GM21515 (cell line): ENCODE measurements around the gene MRE11.
"Not testable (repeated sequence)": the region's sequence is repeated elsewhere in the genome, so short reads cannot be mapped to it uniquely, and the experiment has no call there.

Experiments used
- ATAC-seq: cut with Tn5 transposase; IDR thresholded peaks from one replicate; pipeline ENCODE4 v1.9.1; 2021; ENCODE audit not compliant: unreplicated experiment

Gene MRE11

GRCh38 chr11:94507485-94507884 lies 13.8 kb upstream of the MRE11 start:
- ATAC-seq, result no peak

- not testable (repeated sequence) for ATAC-seq
Observed at GRCh38 chr11:94506513-94506912, 12.9 kb upstream of the MRE11 start.

GRCh38 chr11:94504689-94505293 lies 11.1 kb upstream of the MRE11 start:
- no peak for ATAC-seq

GRCh38 chr11:94501522-94501921 lies 7.9 kb upstream of the MRE11 start:
- ATAC-seq, result no peak

GRCh38 chr11:94500181-94500580 lies 6.5 kb upstream of the MRE11 start:
- no peak for ATAC-seq

- peak; percentile 59 for ATAC-seq
Observed at GRCh38 chr11:94494126-94494680, 559 bp upstream of the MRE11 start.

- no peak for ATAC-seq
Observed at GRCh38 chr11:94486068-94486467, 7.6 kb downstream of the MRE11 start.

- ATAC-seq, result no peak
Observed at GRCh38 chr11:94481342-94481741, 12.3 kb downstream of the MRE11 start.

- no peak for ATAC-seq
Observed at GRCh38 chr11:94477624-94478023, 16.0 kb downstream of the MRE11 start.

- ATAC-seq, result peak; percentile 87
Observed at GRCh38 chr11:94472916-94473799, 20.5 kb downstream of the MRE11 start.

GRCh38 chr11:94469416-94469815 lies 24.2 kb downstream of the MRE11 start:
- ATAC-seq, result peak; percentile 74

GRCh38 chr11:94459576-94459975 lies 34.1 kb downstream of the MRE11 start:
- ATAC-seq, result no peak

- ATAC-seq, result no peak
Observed at GRCh38 chr11:94457118-94458029, 36.3 kb downstream of the MRE11 start.

GRCh38 chr11:94455861-94456260 lies 37.8 kb downstream of the MRE11 start:
- ATAC-seq, result no peak

- no peak for ATAC-seq
Observed at GRCh38 chr11:94454301-94454700, 39.3 kb downstream of the MRE11 start.

GRCh38 chr11:94452988-94453387 lies 40.7 kb downstream of the MRE11 start:
- no peak for ATAC-seq

GRCh38 chr11:94450048-94450447 lies 43.6 kb downstream of the MRE11 start:
- ATAC-seq, result no peak

- no peak for ATAC-seq
Observed at GRCh38 chr11:94449437-94449836, 44.2 kb downstream of the MRE11 start.

GRCh38 chr11:94449029-94449428 lies 44.6 kb downstream of the MRE11 start:
- ATAC-seq, result no peak

- ATAC-seq, result no peak
Observed at GRCh38 chr11:94447149-94447548, 46.5 kb downstream of the MRE11 start.

- no peak for ATAC-seq
Observed at GRCh38 chr11:94445641-94446040, 48.0 kb downstream of the MRE11 start.
